Measurements from ENCODE around the gene MTMR1. TPM values are rescaled to one million over a fixed set of nuclear protein-coding genes. Genes with fewer than 3 reads are reported as not detected.

The MTMR1 gene
- total RNA-seq, 1 donor from 2014 or later, result 31.8 TPM

- Mint-ChIP-seq H3K36me3 (ENCODE audit: low read depth) (no peaks in the 10 kb centered on the region), H3K27ac (no peak overlapping the region), H3K27me3 (ENCODE audit: insufficient read depth) (no peaks in the 10 kb centered on the region), H3K9me3 (no peaks in the 10 kb centered on the region), H3K4me3 (no peak overlapping the region), H3K4me1 (ENCODE audit: low read depth) (no peaks in the 10 kb centered on the region)
- intact Hi-C loops (cut with micrococcal nuclease), result no loop called here
- no peak for DNase-seq (ENCODE audit: low spot score)
These were observed 84.3 kb downstream of the MTMR1 start for GRCh38 chrX:150777328-150777992.

GRCh38 chrX:150779385-150779784 lies 86.2 kb downstream of the MTMR1 start:
- H3K36me3 Mint-ChIP-seq (ENCODE audit: low read depth), result no peaks in the 10 kb centered on the region
- no peaks in the 10 kb centered on the region for H3K27me3 Mint-ChIP-seq (ENCODE audit: insufficient read depth)
- DNase-seq (ENCODE audit: low spot score), result no peak
- H3K27ac Mint-ChIP-seq, result no peak overlapping the region
- no peaks in the 10 kb centered on the region for H3K4me1 Mint-ChIP-seq (ENCODE audit: low read depth)
- intact Hi-C loops (cut with micrococcal nuclease), result no loop called here
- H3K4me3 Mint-ChIP-seq, result no peak overlapping the region
- H3K9me3 Mint-ChIP-seq, result no peaks in the 10 kb centered on the region

GRCh38 chrX:150781677-150782076 lies 88.5 kb downstream of the MTMR1 start:
- Mint-ChIP-seq H3K36me3 (ENCODE audit: low read depth) (no peaks in the 10 kb centered on the region), H3K9me3 (no peaks in the 10 kb centered on the region), H3K4me3 (no peak overlapping the region), H3K27ac (no peak overlapping the region), H3K4me1 (ENCODE audit: low read depth) (no peaks in the 10 kb centered on the region), H3K27me3 (ENCODE audit: insufficient read depth) (no peaks in the 10 kb centered on the region)
- DNase-seq (ENCODE audit: low spot score), result no peak
- intact Hi-C loops (cut with micrococcal nuclease), result no loop called here

- Mint-ChIP-seq H3K9me3 (no peaks in the 10 kb centered on the region), H3K36me3 (ENCODE audit: low read depth) (peaks cover 20% of the 10 kb centered on the region), H3K27me3 (ENCODE audit: insufficient read depth) (no peaks in the 10 kb centered on the region), H3K27ac (no peak overlapping the region), H3K4me3 (no peak overlapping the region), H3K4me1 (ENCODE audit: low read depth) (peaks cover 9% of the 10 kb centered on the region)
- intact Hi-C loops (cut with micrococcal nuclease), result no loop called here
- DNase-seq (ENCODE audit: low spot score), result no peak
These were observed 96.8 kb downstream of the MTMR1 start for GRCh38 chrX:150790021-150790420.

GRCh38 chrX:150792949-150793527 lies 99.8 kb downstream of the MTMR1 start:
- Mint-ChIP-seq H3K27me3 (ENCODE audit: insufficient read depth) (peaks cover 1% of the 10 kb centered on the region), H3K27ac (no peak overlapping the region), H3K36me3 (ENCODE audit: low read depth) (peaks cover 21% of the 10 kb centered on the region), H3K4me3 (no peak overlapping the region), H3K9me3 (no peaks in the 10 kb centered on the region), H3K4me1 (ENCODE audit: low read depth) (peaks cover 9% of the 10 kb centered on the region)
- intact Hi-C loops (cut with micrococcal nuclease), result no loop called here
- no peak for DNase-seq (ENCODE audit: low spot score)

- intact Hi-C loops (cut with micrococcal nuclease), result no loop called here
- no peak overlapping the region for H3K27ac Mint-ChIP-seq
- H3K4me3 Mint-ChIP-seq, result no peak overlapping the region
- peaks cover 5% of the 10 kb centered on the region for H3K36me3 Mint-ChIP-seq (ENCODE audit: low read depth)
- H3K9me3 Mint-ChIP-seq, result peaks cover 4% of the 10 kb centered on the region
- no peaks in the 10 kb centered on the region for H3K4me1 Mint-ChIP-seq (ENCODE audit: low read depth)
- no peak for DNase-seq (ENCODE audit: low spot score)
- H3K27me3 Mint-ChIP-seq (ENCODE audit: insufficient read depth), result no peaks in the 10 kb centered on the region
These were observed 112.5 kb downstream of the MTMR1 start for GRCh38 chrX:150805736-150806135.

GRCh38 chrX:150806827-150807226 lies 113.6 kb downstream of the MTMR1 start:
- Mint-ChIP-seq H3K36me3 (ENCODE audit: low read depth) (peaks cover 5% of the 10 kb centered on the region), H3K4me1 (ENCODE audit: low read depth) (no peaks in the 10 kb centered on the region), H3K27me3 (ENCODE audit: insufficient read depth) (no peaks in the 10 kb centered on the region), H3K9me3 (peaks cover 4% of the 10 kb centered on the region), H3K27ac (no peak overlapping the region), H3K4me3 (no peak overlapping the region)
- intact Hi-C loops (cut with micrococcal nuclease), result no loop called here
- DNase-seq (ENCODE audit: low spot score), result no peak

- Mint-ChIP-seq H3K4me3 (no peak overlapping the region), H3K27me3 (ENCODE audit: insufficient read depth) (no peaks in the 10 kb centered on the region), H3K4me1 (ENCODE audit: low read depth) (no peaks in the 10 kb centered on the region), H3K36me3 (ENCODE audit: low read depth) (peaks cover 4% of the 10 kb centered on the region), H3K9me3 (no peaks in the 10 kb centered on the region), H3K27ac (no peak overlapping the region)
- intact Hi-C loops (cut with micrococcal nuclease), result no loop called here
- DNase-seq (ENCODE audit: low spot score), result no peak
These were observed 120.7 kb downstream of the MTMR1 start for GRCh38 chrX:150813922-150814321.

Other genes with a start within 250 kb of the MTMR1 start
- 24.1 and 24.3 TPM in 2 replicates for gene MTM1, start 124.8 kb upstream of the MTMR1 start, total RNA-seq
- gene CD99L2, start 205.3 kb downstream of the MTMR1 start, total RNA-seq, result 9.0 and 10.1 TPM in 2 replicates